HepG2 (cell line): ENCODE results near the gene PLCZ1.

Source experiments
- GATA4 ChIP-seq: sonication (generic); IDR thresholded peaks from 2 replicates; pipeline ENCODE4 v1.6.1; 2016; ENCODE audit warnings: antibody characterized with exemption, low read depth, borderline replicate concordance
- KDM4B ChIP-seq: sonication (generic); formaldehyde crosslinking; IDR thresholded peaks from 2 replicates; pipeline ENCODE4 v1.4.0; 2020; ENCODE audit warnings: missing genetic modification reagents
- NR2C2 ChIP-seq: sonication (generic); formaldehyde crosslinking; IDR thresholded peaks from 2 replicates; pipeline ENCODE4 v1.4.0; 2020; ENCODE audit warnings: missing genetic modification reagents, mild to moderate bottlenecking, moderate library complexity, borderline replicate concordance
- TAF1 ChIP-seq: sonication (generic); formaldehyde crosslinking; IDR thresholded peaks from 2 replicates; pipeline ENCODE4 v1.4.0; 2020; ENCODE audit warnings: missing genetic modification reagents
- TARDBP ChIP-seq: sonication (generic); formaldehyde crosslinking; IDR thresholded peaks from 2 replicates; pipeline ENCODE4 v1.8.0; 2022; ENCODE audit warnings: mild to moderate bottlenecking, missing genetic modification reagents
- TBP ChIP-seq: sonication (generic); formaldehyde crosslinking; IDR thresholded peaks from 2 replicates; pipeline ENCODE4 v1.5.0; 2020; ENCODE audit warnings: missing genetic modification reagents
- YY1 ChIP-seq: IDR thresholded peaks from 2 replicates; pipeline ENCODE4 v1.6.1; 2011; ENCODE audit warnings: low read length, low read depth, moderate library complexity, mild to moderate bottlenecking; ENCODE audit not compliant: insufficient read depth, insufficient replicate concordance
- ZNF10 ChIP-seq: sonication (generic); formaldehyde crosslinking; IDR thresholded peaks from 2 replicates; pipeline ENCODE4 v1.4.0; 2020; ENCODE audit warnings: mild to moderate bottlenecking, low read depth, missing genetic modification reagents, borderline replicate concordance
- ZNF644 ChIP-seq: IDR thresholded peaks from 2 replicates; pipeline ENCODE4 v1.6.1; 2016; ENCODE audit warnings: low read depth
- TF ChIP-seq, protein P1 (sequence below): sonication (generic); formaldehyde crosslinking; IDR thresholded peaks from 2 replicates; pipeline ENCODE4 v1.5.0; 2020; ENCODE audit warnings: mild to moderate bottlenecking, missing genetic modification reagents, moderate library complexity
- TF ChIP-seq, protein P2 (sequence below): IDR thresholded peaks from 2 replicates; pipeline ENCODE4 v1.6.1; 2012; ENCODE audit warnings: inconsistent platforms

DNA sequence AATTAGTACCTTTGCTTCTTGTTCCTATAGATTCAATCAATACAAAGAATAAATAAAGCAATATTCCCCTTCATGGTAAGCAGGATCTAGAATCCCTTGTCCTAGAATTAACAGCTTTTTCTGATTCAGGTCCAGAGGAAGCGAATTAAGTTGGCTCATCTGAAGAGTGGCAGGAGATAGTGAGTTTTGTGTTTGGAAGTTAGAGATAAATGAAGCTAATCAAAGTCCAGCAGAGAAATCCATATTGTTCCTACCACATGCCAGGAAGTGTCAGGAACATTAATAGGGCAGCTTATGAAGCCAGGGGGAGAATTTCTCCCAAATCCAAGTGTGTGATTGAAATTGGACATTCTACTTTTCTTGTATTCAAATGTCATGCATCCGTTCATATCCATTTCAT is 14.1 kb upstream of the PLCZ1 start:
- TF ChIP-seq NR2C2 (CRISPR knock-in tag) (no peak), KDM4B (CRISPR knock-in tag) (no peak), TBP (CRISPR knock-in tag) (no peak), GATA4 (no peak), TAF1 (CRISPR knock-in tag) (no peak), TARDBP (no peak), ZNF10 (CRISPR knock-in tag) (no peak), YY1 (no peak), ZNF644 (no peak)
- TF ChIP-seq, protein P1, sequence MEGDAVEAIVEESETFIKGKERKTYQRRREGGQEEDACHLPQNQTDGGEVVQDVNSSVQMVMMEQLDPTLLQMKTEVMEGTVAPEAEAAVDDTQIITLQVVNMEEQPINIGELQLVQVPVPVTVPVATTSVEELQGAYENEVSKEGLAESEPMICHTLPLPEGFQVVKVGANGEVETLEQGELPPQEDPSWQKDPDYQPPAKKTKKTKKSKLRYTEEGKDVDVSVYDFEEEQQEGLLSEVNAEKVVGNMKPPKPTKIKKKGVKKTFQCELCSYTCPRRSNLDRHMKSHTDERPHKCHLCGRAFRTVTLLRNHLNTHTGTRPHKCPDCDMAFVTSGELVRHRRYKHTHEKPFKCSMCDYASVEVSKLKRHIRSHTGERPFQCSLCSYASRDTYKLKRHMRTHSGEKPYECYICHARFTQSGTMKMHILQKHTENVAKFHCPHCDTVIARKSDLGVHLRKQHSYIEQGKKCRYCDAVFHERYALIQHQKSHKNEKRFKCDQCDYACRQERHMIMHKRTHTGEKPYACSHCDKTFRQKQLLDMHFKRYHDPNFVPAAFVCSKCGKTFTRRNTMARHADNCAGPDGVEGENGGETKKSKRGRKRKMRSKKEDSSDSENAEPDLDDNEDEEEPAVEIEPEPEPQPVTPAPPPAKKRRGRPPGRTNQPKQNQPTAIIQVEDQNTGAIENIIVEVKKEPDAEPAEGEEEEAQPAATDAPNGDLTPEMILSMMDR (CRISPR knock-in tag), result no peak
- TF ChIP-seq, protein P2, sequence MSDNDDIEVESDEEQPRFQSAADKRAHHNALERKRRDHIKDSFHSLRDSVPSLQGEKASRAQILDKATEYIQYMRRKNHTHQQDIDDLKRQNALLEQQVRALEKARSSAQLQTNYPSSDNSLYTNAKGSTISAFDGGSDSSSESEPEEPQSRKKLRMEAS, result no peak
